Naive thymus-derived CD4-positive, alpha-beta T cell (primary cell): ENCODE data around the gene NEAT1. TPM values are rescaled to one million over a fixed set of nuclear protein-coding genes. Genes with fewer than 3 reads are reported as not detected.

ENCODE experiments used
- ATAC-seq: fragments of 150-1000 bp; cut with Tn5 transposase; 2 replicates; pipeline ENCODE4 v1.10.0; 2021; ENCODE audit warnings: mild to moderate bottlenecking, moderate library complexity
- CTCF ChIA-PET: fragments of 350-600 bp; sonication (Branson Sonifier 250); formaldehyde crosslinking; loops from one replicate; lab custom pipeline; 2021; ENCODE audit warnings: antibody characterized with exemption; lab: Charles Lee
- POLR2A ChIA-PET: fragments of 350-600 bp; sonication (Branson Sonifier 250); formaldehyde crosslinking; loops from one replicate; lab custom pipeline; 2021; ENCODE audit warnings: antibody characterized with exemption, inconsistent platforms; lab: Charles Lee
- DNase-seq, 9 donors: peaks; one replicate each; pipeline versions ENCODE4 v3.0.0 to v3.0.0-alpha.2; 2020 to 2022; ENCODE audit warnings: mixed read lengths in 1 of 9
- H3K27ac ChIP-seq: one replicate; pipeline ENCODE4 v1.7.0; 2013; ENCODE audit warnings: mild to moderate bottlenecking, low read depth, low read length, moderate library complexity
- H3K27me3 ChIP-seq, 2 donors: one replicate each; pipeline ENCODE4 v1.7.0; 2013; ENCODE audit warnings: low read length in 2 of 2, mild to moderate bottlenecking in 2 of 2, moderate library complexity in 2 of 2; ENCODE audit not compliant: control insufficient read depth in 2 of 2, insufficient read depth in 2 of 2
- H3K36me3 ChIP-seq, 3 experiments: 1 replicate in 2 of 3; 2 replicates in 1 of 3; pipeline ENCODE4 v1.7.0; 2013; ENCODE audit warnings: low read length in 3 of 3, mild to moderate bottlenecking in 3 of 3, moderate library complexity in 1 of 3; ENCODE audit not compliant: insufficient read depth in 3 of 3, control insufficient read depth in 2 of 3
- H3K4me1 ChIP-seq, 2 donors: one replicate each; pipeline ENCODE4 v1.7.0; 2013; ENCODE audit warnings: low read length in 2 of 2, mild to moderate bottlenecking in 2 of 2, moderate library complexity in 1 of 2; ENCODE audit not compliant: control insufficient read depth in 2 of 2, insufficient read depth in 2 of 2
- H3K4me3 ChIP-seq: 2 replicates; pipeline ENCODE4 v1.7.0; 2013; ENCODE audit warnings: mild to moderate bottlenecking, low read length
- H3K9me3 ChIP-seq, 3 experiments: 1 replicate in 2 of 3; 2 replicates in 1 of 3; pipeline ENCODE4 v1.7.0; 2013; ENCODE audit warnings: low read length in 3 of 3; ENCODE audit not compliant: control insufficient read depth in 2 of 3
- H3K27ac Mint-ChIP-seq, 9 donors: one replicate each; pipeline ENCODE4 v1.8.0; 2020 to 2022; ENCODE audit warnings: mixed read lengths in 9 of 9, mild to moderate bottlenecking in 8 of 9, moderate library complexity in 5 of 9, inconsistent platforms in 2 of 9
- H3K27me3 Mint-ChIP-seq, 5 donors: one replicate each; pipeline ENCODE4 v1.8.0; 2021 to 2022; ENCODE audit warnings: mixed read lengths in 5 of 5, mild to moderate bottlenecking in 1 of 5
- H3K36me3 Mint-ChIP-seq, 5 donors: one replicate each; pipeline ENCODE4 v1.8.0; 2020 to 2022; ENCODE audit warnings: mixed read lengths in 5 of 5, mild to moderate bottlenecking in 3 of 5, inconsistent platforms in 1 of 5
- H3K4me1 Mint-ChIP-seq, 7 donors: one replicate each; pipeline ENCODE4 v1.8.0; 2020 to 2022; ENCODE audit warnings: mixed read lengths in 7 of 7, mild to moderate bottlenecking in 3 of 7, inconsistent platforms in 1 of 7
- H3K4me3 Mint-ChIP-seq, 10 donors: one replicate each; pipeline ENCODE4 v1.8.0; 2020 to 2022; ENCODE audit warnings: mild to moderate bottlenecking in 10 of 10, mixed read lengths in 10 of 10, moderate library complexity in 6 of 10, inconsistent platforms in 2 of 10
- H3K9me3 Mint-ChIP-seq, 11 donors: one replicate each; pipeline ENCODE4 v1.8.0; 2020 to 2022; ENCODE audit warnings: mixed read lengths in 11 of 11, mild to moderate bottlenecking in 4 of 11, inconsistent platforms in 1 of 11, moderate library complexity in 1 of 11
- intact Hi-C, 2 donors: fragments of 100-400 bp; cut with micrococcal nuclease; formaldehyde crosslinking; loops; one replicate each; pipeline ENCODE4 v1.15.1; 2023
- polyA plus RNA-seq, 2 donors: library from polyadenylated mRNA; unstranded; fragments of 300-500 nt; fragmentation: Illumina TruSeq; gene quantifications; one replicate each; pipeline ENCODE4 v1.2.3, GENCODE V29; 2021
- total RNA-seq, 6 experiments: library from RNA in 5 of 6; stranded (reverse) in 5 of 6; gene quantifications; 1 replicate in 5 of 6; 2 replicates in 1 of 6; pipeline ENCODE4 v1.2.3 and lab custom pipeline; 2021 to 2026

The NEAT1 gene
- total and polyA plus RNA-seq, 7 experiments from 2014 or later: 2.5 to 1,454 (median 401) TPM

- peak; percentile 45 for ATAC-seq
- H3K36me3 ChIP-seq: peaks cover 0 to 41% (median 15%) of the 10 kb centered on the region in 3 experiments
Observed at GRCh38 chr11:65440831-65441499, 18.4 kb downstream of the NEAT1 start.

GRCh38 chr11:65442842-65443331 is 20.3 kb downstream of the NEAT1 start:
- DNase-seq: peak in 1 of 9 donors; percentile 18
- Histone ChIP-seq H3K27me3 (no peaks in the 10 kb centered on the region), H3K27ac (peak overlapping the region; percentile 35), H3K9me3 (no peaks in the 10 kb centered on the region), H3K4me3 (no peak overlapping the region), H3K36me3 (peaks cover 0 to 31% (median 7%) of the 10 kb centered on the region in 3 experiments), H3K4me1 (peaks cover 0 to 12% of the 10 kb centered on the region in 2 donors)
- no peaks in the 10 kb centered on the region for H3K27me3 Mint-ChIP-seq
- H3K36me3 Mint-ChIP-seq: peaks cover 0 to 17% (median 15%) of the 10 kb centered on the region in 5 donors
- peak overlapping the region in 1 of 10 donors; percentile 3 for H3K4me3 Mint-ChIP-seq
- no peaks in the 10 kb centered on the region for H3K9me3 Mint-ChIP-seq
- CTCF ChIA-PET: no interaction called here
- H3K4me1 Mint-ChIP-seq: peaks cover 17 to 58% (median 48%) of the 10 kb centered on the region in 7 donors
- intact Hi-C loops: no loop called here
- no peak for ATAC-seq
- POLR2A ChIA-PET: interaction anchor here (0.7 to 3.9 kb wide), 7 partner anchors 20 to 1314 kb away, joined by 3 to 29 read pairs (median 5); partner anchors contain the start of genes MALAT1 and NEAT1
- H3K27ac Mint-ChIP-seq: peak overlapping the region in 7 of 9 donors; percentile 7 to 89 (median 70)

More at GRCh38 chr11:65440831-65441499, 18.4 kb downstream of the NEAT1 start:
- peaks cover 0 to 26% (median 23%) of the 10 kb centered on the region in 5 donors for H3K36me3 Mint-ChIP-seq
- DNase-seq: peak in 1 of 9 donors; percentile 12
- no peaks in the 10 kb centered on the region for H3K9me3 Mint-ChIP-seq
- no peaks in the 10 kb centered on the region for H3K27me3 Mint-ChIP-seq
- peaks cover 0 to 12% of the 10 kb centered on the region in 2 donors for H3K4me1 ChIP-seq
- CTCF ChIA-PET: interaction anchor here (0.8 to 1.4 kb wide), 2 partner anchors 25 to 26 kb away, joined by 3 to 7 read pairs; no protein-coding TSS in a partner anchor
- POLR2A ChIA-PET: interaction anchor here (0.7 to 3.9 kb wide), 13 partner anchors 8 to 64 kb away, joined by 3 to 29 read pairs (median 4); partner anchors contain the start of genes MALAT1 and NEAT1
- H3K27ac Mint-ChIP-seq: peak overlapping the region in 8 of 9 donors; percentile 64 to 90 (median 81)
- H3K9me3 ChIP-seq: no peaks in the 10 kb centered on the region
- H3K27ac ChIP-seq: peak overlapping the region; percentile 3
- peaks cover 17 to 71% (median 53%) of the 10 kb centered on the region in 7 donors for H3K4me1 Mint-ChIP-seq
- no peak overlapping the region for H3K4me3 ChIP-seq
- H3K4me3 Mint-ChIP-seq: peak overlapping the region in 8 of 10 donors; percentile 29 to 71 (median 43)
- no peaks in the 10 kb centered on the region for H3K27me3 ChIP-seq
- intact Hi-C loops: loop anchor here in 1 of 2 donors (2.0 kb wide), 1 partner anchor 14 kb away; no protein-coding TSS in a partner anchor

GRCh38 chr11:65444314-65445051 is 21.9 kb downstream of the NEAT1 start:
- Mint-ChIP-seq H3K4me1 (peaks cover 11 to 46% (median 40%) of the 10 kb centered on the region in 7 donors), H3K4me3 (no peak overlapping the region), H3K27me3 (no peaks in the 10 kb centered on the region), H3K9me3 (peaks cover 0 to 3% (median 0%) of the 10 kb centered on the region in 11 donors), H3K27ac (peak overlapping the region in 6 of 9 donors; percentile 55 to 80 (median 66)), H3K36me3 (peaks cover 0 to 12% (median 7%) of the 10 kb centered on the region in 5 donors)
- no peak overlapping the region for H3K27ac ChIP-seq
- no peaks in the 10 kb centered on the region for H3K9me3 ChIP-seq
- no peaks in the 10 kb centered on the region for H3K27me3 ChIP-seq
- ATAC-seq (no peak), DNase-seq (peak in 1 of 9 donors; percentile 20)
- no peak overlapping the region for H3K4me3 ChIP-seq
- POLR2A ChIA-PET: interaction anchor here (0.6 to 2.7 kb wide), 11 partner anchors 15 to 505 kb away, joined by 3 to 13 read pairs (median 5); partner anchors contain the start of genes MALAT1 and NEAT1
- H3K4me1 ChIP-seq: peaks cover 0 to 12% of the 10 kb centered on the region in 2 donors
- peaks cover 0 to 29% (median 6%) of the 10 kb centered on the region in 3 experiments for H3K36me3 ChIP-seq
- intact Hi-C loops: no loop called here
- CTCF ChIA-PET: interaction anchor here (1.0 kb wide), 1 partner anchor 12 kb away, joined by 3 read pairs; no protein-coding TSS in a partner anchor

GRCh38 chr11:65445101-65445603 is 22.6 kb downstream of the NEAT1 start:
- Mint-ChIP-seq H3K4me1 (peaks cover 11 to 43% (median 35%) of the 10 kb centered on the region in 7 donors), H3K9me3 (peaks cover 0 to 4% (median 1%) of the 10 kb centered on the region in 11 donors), H3K36me3 (peaks cover 0 to 10% (median 7%) of the 10 kb centered on the region in 5 donors), H3K4me3 (no peak overlapping the region), H3K27ac (peak overlapping the region in 7 of 9 donors; percentile 41 to 80 (median 67)), H3K27me3 (no peaks in the 10 kb centered on the region)
- intact Hi-C loops: no loop called here
- Histone ChIP-seq H3K9me3 (no peaks in the 10 kb centered on the region), H3K27ac (no peak overlapping the region), H3K4me1 (peaks cover 0 to 12% of the 10 kb centered on the region in 2 donors), H3K4me3 (no peak overlapping the region), H3K27me3 (no peaks in the 10 kb centered on the region), H3K36me3 (peaks cover 0 to 29% (median 6%) of the 10 kb centered on the region in 3 experiments)
- peak in 1 of 9 donors; percentile 17 for DNase-seq
- CTCF ChIA-PET: interaction anchor here (0.6 kb wide), 2 partner anchors 114 to 219 kb away, joined by 3 read pairs; no protein-coding TSS in a partner anchor
- no peak for ATAC-seq
- POLR2A ChIA-PET: interaction anchor here (0.7 to 1.8 kb wide), 8 partner anchors 8 to 61 kb away, joined by 3 to 9 read pairs (median 4); partner anchors contain the start of gene MALAT1

- peaks cover 0 to 4% (median 1%) of the 10 kb centered on the region in 11 donors for H3K9me3 Mint-ChIP-seq
- peak overlapping the region in 7 of 9 donors; percentile 7 to 82 (median 62) for H3K27ac Mint-ChIP-seq
- no peaks in the 10 kb centered on the region for H3K27me3 ChIP-seq
- no peaks in the 10 kb centered on the region for H3K9me3 ChIP-seq
- ATAC-seq (no peak), DNase-seq (peak in 1 of 9 donors; percentile 19)
- CTCF ChIA-PET: interaction anchor here (0.6 kb wide), 3 partner anchors 115 to 350 kb away, joined by 3 read pairs; no protein-coding TSS in a partner anchor
- peaks cover 0 to 8% (median 5%) of the 10 kb centered on the region in 5 donors for H3K36me3 Mint-ChIP-seq
- no peak overlapping the region for H3K4me3 ChIP-seq
- POLR2A ChIA-PET: interaction anchor here (0.9 to 1.8 kb wide), 12 partner anchors 9 to 63 kb away, joined by 3 to 9 read pairs (median 5); partner anchors contain the start of genes MALAT1 and SLC25A45
- no peak overlapping the region for H3K27ac ChIP-seq
- H3K27me3 Mint-ChIP-seq: no peaks in the 10 kb centered on the region
- intact Hi-C loops: no loop called here
- no peak overlapping the region for H3K4me3 Mint-ChIP-seq
- H3K4me1 Mint-ChIP-seq: peaks cover 11 to 39% (median 30%) of the 10 kb centered on the region in 7 donors
- H3K4me1 ChIP-seq: peaks cover 0 to 11% of the 10 kb centered on the region in 2 donors
- H3K36me3 ChIP-seq: peaks cover 0 to 29% (median 6%) of the 10 kb centered on the region in 3 experiments
Observed at GRCh38 chr11:65445604-65446445, 23.2 kb downstream of the NEAT1 start.
